ENCODE measurements around the gene RASSF1. TPM values are rescaled to one million over a fixed set of nuclear protein-coding genes. Genes with fewer than 3 reads are reported as not detected.

RASSF1 gene
- total RNA-seq, 2 experiments from 2014 or later, result 68.0 to 71.2 TPM

GRCh38 chr3:50320853-50321335, 19.7 kb downstream of the RASSF1 start:
- ChIA-PET POLR2A (interaction anchor here (1.0 to 3.6 kb wide), 5 partner anchors 16 to 30 kb away, joined by 4 to 25 read pairs (median 15); partner anchors contain the start of genes CYB561D2, HYAL3, IFRD2 and NAA80), CTCF (interaction anchor here (0.6 to 1.3 kb wide), 5 partner anchors 14 to 30 kb away, joined by 3 to 13 read pairs (median 4); partner anchors contain the start of genes CYB561D2, IFRD2 and NPRL2)
- DNase-seq, result peak in 9 of 14 experiments; percentile 41 to 81 (median 60)
- Mint-ChIP-seq H3K36me3 (ENCODE audit: low read depth) (peaks cover 14% of the 10 kb centered on the region), H3K4me3 (peak overlapping the region; percentile 96), H3K4me1 (ENCODE audit: low read depth) (peaks cover 47% of the 10 kb centered on the region), H3K27me3 (no peaks in the 10 kb centered on the region), H3K27ac (peak overlapping the region; percentile 86), H3K9me3 (no peaks in the 10 kb centered on the region)
- TF ChIP-seq, protein P1, sequence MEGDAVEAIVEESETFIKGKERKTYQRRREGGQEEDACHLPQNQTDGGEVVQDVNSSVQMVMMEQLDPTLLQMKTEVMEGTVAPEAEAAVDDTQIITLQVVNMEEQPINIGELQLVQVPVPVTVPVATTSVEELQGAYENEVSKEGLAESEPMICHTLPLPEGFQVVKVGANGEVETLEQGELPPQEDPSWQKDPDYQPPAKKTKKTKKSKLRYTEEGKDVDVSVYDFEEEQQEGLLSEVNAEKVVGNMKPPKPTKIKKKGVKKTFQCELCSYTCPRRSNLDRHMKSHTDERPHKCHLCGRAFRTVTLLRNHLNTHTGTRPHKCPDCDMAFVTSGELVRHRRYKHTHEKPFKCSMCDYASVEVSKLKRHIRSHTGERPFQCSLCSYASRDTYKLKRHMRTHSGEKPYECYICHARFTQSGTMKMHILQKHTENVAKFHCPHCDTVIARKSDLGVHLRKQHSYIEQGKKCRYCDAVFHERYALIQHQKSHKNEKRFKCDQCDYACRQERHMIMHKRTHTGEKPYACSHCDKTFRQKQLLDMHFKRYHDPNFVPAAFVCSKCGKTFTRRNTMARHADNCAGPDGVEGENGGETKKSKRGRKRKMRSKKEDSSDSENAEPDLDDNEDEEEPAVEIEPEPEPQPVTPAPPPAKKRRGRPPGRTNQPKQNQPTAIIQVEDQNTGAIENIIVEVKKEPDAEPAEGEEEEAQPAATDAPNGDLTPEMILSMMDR (IDR thresholded peaks at IDR 0.05), result no peak
- peak; percentile 27 for ATAC-seq (ENCODE audit: poor library complexity)
- peak overlapping the region; percentile 68 for H3K4me3 ChIP-seq (ENCODE audit: low read length)
- H3K27me3 ChIP-seq (ENCODE audit: control insufficient read depth in 1 of 2, insufficient read depth in 2 of 2, low read length in 2 of 2), result no peaks in the 10 kb centered on the region
- intact Hi-C loops (cut with DNase I, micrococcal nuclease), result loop anchor here (1.0 to 5.0 kb wide), 4 partner anchors 16 to 129 kb away; partner anchors contain the start of genes HYAL3 (in 2 of the 2), NAA80 (in 2 of the 2) and GNAT1 (in 1 of the 2)
- H3K27ac ChIP-seq (ENCODE audit: low read depth in 1 of 2, low read length in 2 of 2), result no peak overlapping the region
- H3K36me3 ChIP-seq (ENCODE audit: insufficient read depth, low read length), result peaks cover 5% of the 10 kb centered on the region
- peaks cover 77% of the 10 kb centered on the region for H3K4me1 ChIP-seq (ENCODE audit: insufficient read depth, low read length)
- no peaks in the 10 kb centered on the region for H3K9me3 ChIP-seq (ENCODE audit: control insufficient read depth in 1 of 2, insufficient read depth in 1 of 2, low read length in 2 of 2)

DNA sequence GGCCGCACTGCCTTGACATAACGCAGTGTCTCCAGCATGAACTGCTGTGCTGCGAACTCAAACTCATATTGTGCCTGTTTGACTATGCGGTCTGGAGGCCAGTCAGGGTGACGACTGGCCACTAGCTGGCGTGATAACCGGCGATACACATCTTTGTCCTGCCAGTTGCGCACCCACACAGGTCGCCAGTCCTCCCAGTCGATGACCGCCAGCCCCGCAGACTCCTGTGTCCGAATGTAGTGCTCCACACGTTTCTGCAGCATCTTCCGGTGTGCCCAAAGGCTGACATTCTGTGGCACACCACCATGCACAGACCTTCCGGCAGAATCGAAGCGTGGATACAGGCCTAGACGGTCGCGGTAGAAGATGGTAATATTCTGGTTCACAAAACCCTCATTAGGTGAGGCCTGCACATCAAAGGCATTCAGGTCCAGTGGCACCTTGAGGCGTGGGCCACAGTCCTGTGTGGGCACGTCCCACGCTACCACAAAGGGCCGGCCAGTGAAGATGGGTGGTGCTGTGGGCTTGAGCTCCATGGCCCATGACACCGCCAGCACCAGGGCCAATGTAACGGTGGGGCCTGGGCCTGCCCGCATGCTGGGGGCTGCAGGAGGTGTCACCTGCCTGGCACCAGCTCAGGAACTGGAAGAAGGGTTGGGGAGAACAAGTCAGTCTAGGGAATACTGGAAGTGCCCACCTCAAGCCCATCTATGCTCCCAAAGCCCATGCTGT, 20.6 kb downstream of the RASSF1 start:
- ChIA-PET POLR2A (interaction anchor here (1.3 to 3.6 kb wide), 3 partner anchors 18 to 31 kb away, joined by 4 to 25 read pairs (median 15); partner anchors contain the start of genes CYB561D2, HYAL3, NAA80 and NPRL2), CTCF (interaction anchor here (0.6 kb wide), 1 partner anchor 43 kb away, joined by 6 read pairs; no protein-coding TSS in a partner anchor)
- Mint-ChIP-seq H3K27ac (peak overlapping the region; percentile 86), H3K36me3 (ENCODE audit: low read depth) (peaks cover 9% of the 10 kb centered on the region), H3K9me3 (no peaks in the 10 kb centered on the region), H3K27me3 (no peaks in the 10 kb centered on the region), H3K4me1 (ENCODE audit: low read depth) (peaks cover 46% of the 10 kb centered on the region), H3K4me3 (peak overlapping the region; percentile 96)
- no peak overlapping the region for H3K27ac ChIP-seq (ENCODE audit: low read depth in 1 of 2, low read length in 2 of 2)
- H3K36me3 ChIP-seq (ENCODE audit: insufficient read depth, low read length), result no peaks in the 10 kb centered on the region
- H3K27me3 ChIP-seq (ENCODE audit: control insufficient read depth in 1 of 2, insufficient read depth in 2 of 2, low read length in 2 of 2), result no peaks in the 10 kb centered on the region
- TF ChIP-seq, protein P1 (IDR thresholded peaks at IDR 0.05), result no peak
- peak overlapping the region; percentile 68 for H3K4me3 ChIP-seq (ENCODE audit: low read length)
- ATAC-seq (ENCODE audit: poor library complexity) (no peak), DNase-seq (peak in 1 of 14 experiments; percentile 25)
- peaks cover 75% of the 10 kb centered on the region for H3K4me1 ChIP-seq (ENCODE audit: insufficient read depth, low read length)
- intact Hi-C loops (cut with DNase I, micrococcal nuclease), result loop anchor here (1.0 to 5.0 kb wide), 4 partner anchors 17 to 128 kb away; partner anchors contain the start of genes GNAT1 (in 1 of the 2), HYAL3 (in 1 of the 2) and NAA80 (in 1 of the 2)
- no peaks in the 10 kb centered on the region for H3K9me3 ChIP-seq (ENCODE audit: control insufficient read depth in 1 of 2, insufficient read depth in 1 of 2, low read length in 2 of 2)

DNA sequence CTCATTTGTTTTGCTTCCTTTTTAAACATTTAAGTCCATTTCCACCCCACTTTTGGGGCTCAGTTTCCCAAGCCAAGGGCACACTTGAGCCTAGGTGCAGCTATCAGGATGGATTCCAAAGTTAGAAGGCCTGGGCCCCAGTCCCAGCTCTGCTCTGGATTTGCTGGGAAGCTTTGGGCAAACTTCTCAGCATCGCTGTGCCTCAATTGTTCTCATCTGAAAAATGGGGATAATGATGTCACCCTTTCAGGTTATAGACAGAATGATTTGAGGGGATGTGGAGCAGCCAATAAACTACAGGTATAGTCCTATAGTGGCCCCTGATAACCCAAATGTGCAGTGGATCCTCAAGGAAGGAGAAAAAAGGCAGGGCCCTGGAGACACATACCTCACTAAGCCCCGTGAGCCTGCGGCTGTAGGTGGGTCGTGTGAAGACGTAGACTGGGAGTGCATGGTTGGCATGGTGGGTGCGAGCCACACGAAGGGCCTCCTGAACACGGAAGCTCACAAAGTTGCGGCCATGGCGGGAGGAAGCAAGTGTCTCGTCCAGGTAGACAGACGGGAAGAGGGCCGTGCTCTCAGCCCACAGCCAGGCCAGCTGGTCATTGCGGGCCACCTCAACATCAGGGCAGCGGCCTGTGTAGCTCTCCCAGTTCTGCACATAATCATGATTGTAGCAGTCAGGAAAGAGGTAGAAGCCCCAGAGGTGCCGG, 21.3 kb downstream of the RASSF1 start:
- Histone ChIP-seq H3K27ac (ENCODE audit: low read depth in 1 of 2, low read length in 2 of 2) (no peak overlapping the region), H3K4me1 (ENCODE audit: insufficient read depth, low read length) (peaks cover 73% of the 10 kb centered on the region), H3K9me3 (ENCODE audit: control insufficient read depth in 1 of 2, insufficient read depth in 1 of 2, low read length in 2 of 2) (no peaks in the 10 kb centered on the region), H3K4me3 (ENCODE audit: low read length) (no peak overlapping the region), H3K27me3 (ENCODE audit: control insufficient read depth in 1 of 2, insufficient read depth in 2 of 2, low read length in 2 of 2) (no peaks in the 10 kb centered on the region), H3K36me3 (ENCODE audit: insufficient read depth, low read length) (no peaks in the 10 kb centered on the region)
- H3K4me3 Mint-ChIP-seq, result peak overlapping the region; percentile 96
- no peaks in the 10 kb centered on the region for H3K27me3 Mint-ChIP-seq
- no peak overlapping the region for H3K27ac Mint-ChIP-seq
- DNase-seq, result peak in 2 of 14 experiments; percentile 2 to 30
- TF ChIP-seq, protein P1 (IDR thresholded peaks at IDR 0.05), result no peak
- peaks cover 1% of the 10 kb centered on the region for H3K36me3 Mint-ChIP-seq (ENCODE audit: low read depth)
- intact Hi-C loops (cut with DNase I, micrococcal nuclease), result loop anchor here in 1 of 2 experiments (1.0 kb wide), 1 partner anchor 17 kb away; no protein-coding TSS in a partner anchor
- ChIA-PET POLR2A (interaction anchor here (0.7 to 2.8 kb wide), 4 partner anchors 18 to 27 kb away, joined by 3 to 25 read pairs (median 12); partner anchors contain the start of genes HYAL3, IFRD2 and NAA80), CTCF (interaction anchor here (0.6 kb wide), 1 partner anchor 42 kb away, joined by 6 read pairs; no protein-coding TSS in a partner anchor)
- H3K4me1 Mint-ChIP-seq (ENCODE audit: low read depth), result peaks cover 40% of the 10 kb centered on the region
- H3K9me3 Mint-ChIP-seq, result no peaks in the 10 kb centered on the region
- no peak for ATAC-seq (ENCODE audit: poor library complexity)

Data from CD4-positive, alpha-beta T cell (primary cell).